Endothelial cell of umbilical vein (primary cell): Measurements from ENCODE around the gene HOXD4. TPM values are rescaled to one million over a fixed set of nuclear protein-coding genes. Genes with fewer than 3 reads are reported as not detected.

Experiments
- BruUV-seq: library from RNA; stranded (reverse); fragments of 400-500 nt; replicated peaks from 2 replicates; lab custom pipeline; 2021; lab: Mats Ljungman, UMichigan
- CTCF ChIA-PET: fragments of 300-600, 350-600 bp; sonication (Branson Sonifier 250); formaldehyde crosslinking; loops from one replicate; lab custom pipeline; 2021; ENCODE audit warnings: antibody characterized with exemption, inconsistent platforms; lab: Charles Lee
- POLR2A ChIA-PET: fragments of 300-600, 350-600 bp; sonication (Branson Sonifier 250); formaldehyde crosslinking; loops from one replicate; lab custom pipeline; 2021; ENCODE audit warnings: antibody characterized with exemption, inconsistent platforms; lab: Charles Lee
- DNase-seq: peaks from one replicate; pipeline ENCODE4 v3.0.0-alpha.2; 2011; ENCODE audit warnings: low read depth, low spot score
- FAIRE-seq: peaks from 2 replicates; lab custom pipeline; 2011; peaks lifted over from hg19 to GRCh38; lab: Jason Lieb, UNC
- H2AFZ ChIP-seq: 2 replicates; pipeline ENCODE4 v1.6.0; 2012; ENCODE audit warnings: low read depth, low read length, control low read depth, inconsistent platforms
- H3K27ac ChIP-seq: 2 replicates; pipeline ENCODE4 v1.5.1; 2011; ENCODE audit warnings: low read depth, mild to moderate bottlenecking, control low read depth, low read length, moderate library complexity; ENCODE audit not compliant: insufficient read depth
- H3K27me3 ChIP-seq, 2 experiments: 2 replicates each; pipeline versions ENCODE4 v1.6.0 to v1.6.1; 2011; ENCODE audit warnings: low read length in 2 of 2, mixed read lengths in 1 of 2; ENCODE audit not compliant: control insufficient read depth in 2 of 2, insufficient read depth in 2 of 2
- H3K36me3 ChIP-seq, 2 experiments: 2 replicates in 1 of 2; 3 replicates in 1 of 2; pipeline ENCODE4 v1.5.1; 2011; ENCODE audit warnings: low read length in 2 of 2, mild to moderate bottlenecking in 1 of 2, moderate library complexity in 1 of 2; ENCODE audit not compliant: control insufficient read depth in 2 of 2, insufficient read depth in 2 of 2; ENCODE audit errors: extremely low read depth in 1 of 2
- H3K4me1 ChIP-seq: 3 replicates; pipeline ENCODE4 v1.5.1; 2011; ENCODE audit warnings: mild to moderate bottlenecking, low read length; ENCODE audit not compliant: control insufficient read depth, insufficient read depth; ENCODE audit errors: extremely low read depth
- H3K4me2 ChIP-seq: 2 replicates; pipeline ENCODE4 v1.6.1; 2011; ENCODE audit warnings: low read length, control low read depth, mixed read lengths; ENCODE audit not compliant: insufficient read depth
- H3K4me3 ChIP-seq, 3 experiments: fragments of 200-600 bp in 1 of 3; sonication (generic), shearing (Covaris generic) in 1 of 3; replicated peaks in 1 of 3; 2 replicates each; pipeline ENCODE4 v1.5.1; 2011 to 2016; ENCODE audit warnings: control low read depth in 3 of 3, low read length in 3 of 3, mild to moderate bottlenecking in 2 of 3, inconsistent platforms in 1 of 3, low read depth in 1 of 3, moderate library complexity in 1 of 3; ENCODE audit not compliant: insufficient read depth in 1 of 3
- H3K79me2 ChIP-seq: 2 replicates; pipeline ENCODE4 v1.6.0; 2012; ENCODE audit warnings: low read length, inconsistent platforms; ENCODE audit not compliant: control insufficient read depth, insufficient read depth
- H3K9ac ChIP-seq: replicated peaks from 2 replicates; pipeline ENCODE3; 2011; ENCODE audit warnings: low read length, control low read depth; ENCODE audit not compliant: insufficient read depth; ENCODE audit errors: extremely low read depth
- H3K9me1 ChIP-seq: replicated peaks from 3 replicates; pipeline ENCODE4 v1.6.0; 2011; ENCODE audit warnings: mild to moderate bottlenecking, low read length; ENCODE audit not compliant: control insufficient read depth, insufficient read depth; ENCODE audit errors: extremely low read depth
- H3K9me3 ChIP-seq: replicated peaks from 2 replicates; pipeline ENCODE4 v1.5.1; 2012; ENCODE audit warnings: low read length, inconsistent platforms; ENCODE audit not compliant: control insufficient read depth, insufficient read depth
- H4K20me1 ChIP-seq: replicated peaks from 2 replicates; pipeline ENCODE3; 2011; ENCODE audit warnings: mild to moderate bottlenecking, low read length; ENCODE audit not compliant: control insufficient read depth, insufficient read depth; ENCODE audit errors: extremely low read depth
- EZH2 ChIP-seq: IDR thresholded peaks from 2 replicates; pipeline ENCODE4 v1.6.1; 2012; ENCODE audit warnings: borderline replicate concordance, low read depth, mild to moderate bottlenecking, moderate library complexity, low read length, inconsistent platforms; ENCODE audit not compliant: severe bottlenecking
- FOS ChIP-seq: IDR thresholded peaks from 2 replicates; pipeline ENCODE4 v1.6.1; 2011; ENCODE audit warnings: mild to moderate bottlenecking, low read length, moderate library complexity, borderline replicate concordance; ENCODE audit not compliant: insufficient read depth
- JUN ChIP-seq: IDR thresholded peaks from 2 replicates; pipeline ENCODE4 v1.6.1; 2011; ENCODE audit warnings: borderline replicate concordance, low read depth; ENCODE audit not compliant: insufficient read length, insufficient read depth
- MYC ChIP-seq: IDR thresholded peaks from one replicate; pipeline ENCODE4 v1.6.1; 2011; ENCODE audit warnings: mild to moderate bottlenecking, low read depth, low read length
- POLR2A ChIP-seq: IDR thresholded peaks from 2 replicates; pipeline ENCODE4 v1.6.1; 2012; ENCODE audit warnings: low read depth, mild to moderate bottlenecking, control low read depth, low read length
- POLR2AphosphoS5 ChIP-seq: IDR thresholded peaks from 2 replicates; pipeline ENCODE4 v1.6.1; 2012; ENCODE audit warnings: low read depth, mild to moderate bottlenecking, control low read depth, low read length, moderate library complexity; ENCODE audit not compliant: insufficient read depth
- dilution Hi-C: fragments of 300-500 bp; cut with MboI; formaldehyde crosslinking; loops from one replicate; pipeline ENCODE4 v1.15.0; 2019; ENCODE audit warnings: low sequenced_read_pairs; ENCODE audit not compliant: extremely low pct_ligation_motif_present
- intact Hi-C: fragments of 100-400 bp; cut with micrococcal nuclease; formaldehyde crosslinking; loops from one replicate; pipeline ENCODE4 v1.10.0; 2022
- polyA plus RNA-seq, 4 experiments: library from polyadenylated mRNA; depleted of rRNA in 3 of 4; stranded (reverse) in 3 of 4; unstranded in 1 of 4; fragments of >200 nt; gene quantifications; 2 replicates each; pipeline versions ENCODE4 v1.2.1 to v1.2.3, GENCODE V29; 2011 to 2012; ENCODE audit warnings: missing spikeins in 1 of 4
- total RNA-seq: library from RNA; stranded (reverse); gene quantifications from 2 replicates; pipeline ENCODE4 v1.2.3, GENCODE V29; 2021
- TF ChIP-seq, protein P1 (sequence below), 2 donors: IDR thresholded peaks; 1 replicate in 1 of 2; 2 replicates in 1 of 2; pipeline ENCODE4 v1.5.1; 2011; ENCODE audit warnings: low read length in 2 of 2, mild to moderate bottlenecking in 2 of 2, moderate library complexity in 2 of 2, control low read depth in 1 of 2, inconsistent platforms in 1 of 2, low read depth in 1 of 2; ENCODE audit not compliant: insufficient read depth in 1 of 2; ENCODE audit errors: extremely low read depth in 1 of 2
- TF ChIP-seq, protein P2 (sequence below): IDR thresholded peaks from 2 replicates; pipeline ENCODE4 v1.6.1; 2011; ENCODE audit not compliant: insufficient read depth, insufficient read length

The HOXD4 gene
- total and polyA plus RNA-seq, 2 donors (not counting 3 experiments of a cell fraction or from before 2014, with no cell fraction given) = 7.6 to 13.7 TPM

DNA sequence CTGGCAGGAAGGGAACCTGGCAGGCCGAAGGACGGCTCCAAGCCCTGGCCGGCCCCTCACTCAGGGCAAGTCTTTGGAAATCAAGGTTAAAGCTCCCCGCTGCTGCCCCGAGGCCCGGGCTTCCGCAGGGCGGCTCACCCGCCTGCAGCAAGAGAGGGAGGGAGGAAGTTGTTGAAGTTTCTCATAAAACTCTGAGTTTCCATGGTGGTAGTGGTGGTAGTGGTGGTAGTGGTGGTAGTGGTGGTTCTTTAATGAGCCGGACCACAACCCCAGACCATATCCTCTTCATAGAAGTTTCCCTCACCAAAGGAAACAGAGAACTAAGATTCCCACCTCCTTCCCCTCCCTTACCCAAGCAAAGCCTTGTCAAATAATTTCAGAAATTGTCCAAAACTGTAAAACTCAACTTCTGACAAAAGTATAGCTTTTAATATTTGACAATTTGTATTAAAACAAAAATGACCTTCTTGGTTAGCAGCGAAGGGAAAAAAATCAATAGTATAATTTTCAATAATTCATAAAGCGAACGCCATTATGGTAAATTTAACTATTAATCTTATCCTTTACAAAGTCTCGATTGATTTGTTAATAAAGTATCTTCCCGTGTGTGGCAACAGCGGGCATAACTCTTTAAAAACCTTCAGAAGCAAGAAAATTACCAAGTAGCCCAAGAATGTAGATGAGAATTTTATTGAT lies 36.3 kb upstream of the HOXD4 start:
- H3K4me3 ChIP-seq = no peak overlapping the region
- no peak overlapping the region for H3K4me2 ChIP-seq
- dilution Hi-C loops = no loop called here
- ChIA-PET CTCF (interaction anchor here (1.2 to 1.8 kb wide), 4 partner anchors 12 to 1047 kb away, joined by 4 to 6 read pairs (median 6); no protein-coding TSS in a partner anchor), POLR2A (no interaction called here)
- DNase-seq (no peak), FAIRE-seq (no peak)
- no TSS peak for BruUV-seq
- no peak overlapping the region for H3K9ac ChIP-seq
- H3K27me3 ChIP-seq = peaks cover 84 to 98% of the 10 kb centered on the region in 2 experiments
- no peaks in the 10 kb centered on the region for H4K20me1 ChIP-seq
- no peaks in the 10 kb centered on the region for H3K79me2 ChIP-seq
- intact Hi-C loops = no loop called here
- no peak overlapping the region for H3K27ac ChIP-seq
- H2AFZ ChIP-seq = no peak overlapping the region
- no peaks in the 10 kb centered on the region for H3K9me3 ChIP-seq
- TF ChIP-seq POLR2AphosphoS5 (no peak), EZH2 (peak; percentile 12)
- peaks cover 4% of the 10 kb centered on the region for H3K4me1 ChIP-seq
- no peaks in the 10 kb centered on the region for H3K9me1 ChIP-seq
- H3K36me3 ChIP-seq = no peaks in the 10 kb centered on the region

GRCh38 chr2:176115883-176116813 lies 35.2 kb upstream of the HOXD4 start, which contains the start of gene HOXD10:
Gene HOXD10 (plus strand): TSS chr2:176116778. CDS start chr2:176116834, 56 bp downstream.
- peaks cover 86 to 98% of the 10 kb centered on the region in 2 experiments for H3K27me3 ChIP-seq
- TF ChIP-seq JUN = no peak
- TF ChIP-seq EZH2 = peak; percentile 62
- TF ChIP-seq MYC = no peak
- TF ChIP-seq, protein P1, sequence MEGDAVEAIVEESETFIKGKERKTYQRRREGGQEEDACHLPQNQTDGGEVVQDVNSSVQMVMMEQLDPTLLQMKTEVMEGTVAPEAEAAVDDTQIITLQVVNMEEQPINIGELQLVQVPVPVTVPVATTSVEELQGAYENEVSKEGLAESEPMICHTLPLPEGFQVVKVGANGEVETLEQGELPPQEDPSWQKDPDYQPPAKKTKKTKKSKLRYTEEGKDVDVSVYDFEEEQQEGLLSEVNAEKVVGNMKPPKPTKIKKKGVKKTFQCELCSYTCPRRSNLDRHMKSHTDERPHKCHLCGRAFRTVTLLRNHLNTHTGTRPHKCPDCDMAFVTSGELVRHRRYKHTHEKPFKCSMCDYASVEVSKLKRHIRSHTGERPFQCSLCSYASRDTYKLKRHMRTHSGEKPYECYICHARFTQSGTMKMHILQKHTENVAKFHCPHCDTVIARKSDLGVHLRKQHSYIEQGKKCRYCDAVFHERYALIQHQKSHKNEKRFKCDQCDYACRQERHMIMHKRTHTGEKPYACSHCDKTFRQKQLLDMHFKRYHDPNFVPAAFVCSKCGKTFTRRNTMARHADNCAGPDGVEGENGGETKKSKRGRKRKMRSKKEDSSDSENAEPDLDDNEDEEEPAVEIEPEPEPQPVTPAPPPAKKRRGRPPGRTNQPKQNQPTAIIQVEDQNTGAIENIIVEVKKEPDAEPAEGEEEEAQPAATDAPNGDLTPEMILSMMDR (IDR thresholded peaks at IDR 0.05; ENCODE audit: extremely low read depth in 1 of 2, insufficient read depth in 1 of 2, low read depth in 1 of 2, low read length in 2 of 2) = peak; percentile 59 to 78
- no peak for TF ChIP-seq POLR2A
- TF ChIP-seq POLR2AphosphoS5 = no peak
- TF ChIP-seq, protein P2, sequence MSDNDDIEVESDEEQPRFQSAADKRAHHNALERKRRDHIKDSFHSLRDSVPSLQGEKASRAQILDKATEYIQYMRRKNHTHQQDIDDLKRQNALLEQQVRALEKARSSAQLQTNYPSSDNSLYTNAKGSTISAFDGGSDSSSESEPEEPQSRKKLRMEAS = peak; percentile 93
- TF ChIP-seq FOS = no peak
- intact Hi-C loops = loop anchor here (1.0 kb wide), 2 partner anchors 536 to 698 kb away; no protein-coding TSS in a partner anchor
- peaks cover 4% of the 10 kb centered on the region for H3K4me1 ChIP-seq
- H4K20me1 ChIP-seq = no peaks in the 10 kb centered on the region
- H3K9ac ChIP-seq = no peak within 1 kb of the TSS
- H3K4me3 ChIP-seq = peak within 1 kb of the TSS in 1 of 3 experiments; percentile 10
- no peaks in the 10 kb centered on the region for H3K36me3 ChIP-seq
- POLR2A ChIA-PET = no interaction called here
- CTCF ChIA-PET = interaction anchor here (1.2 to 2.2 kb wide), 10 partner anchors 11 to 1046 kb away, joined by 4 to 16 read pairs (median 6); no protein-coding TSS in a partner anchor
- H2AFZ ChIP-seq = peak within 1 kb of the TSS; percentile 58
- dilution Hi-C loops = no loop called here
- no peaks in the 10 kb centered on the region for H3K79me2 ChIP-seq
- peak; percentile 79 for FAIRE-seq
- H3K9me3 ChIP-seq = no peaks in the 10 kb centered on the region
- H3K27ac ChIP-seq = no peak within 1 kb of the TSS
- no peaks in the 10 kb centered on the region for H3K9me1 ChIP-seq
- no TSS peak for BruUV-seq
- peak within 1 kb of the TSS; percentile 59 for H3K4me2 ChIP-seq
- DNase-seq = peak; percentile 78
